ENCODE results near the gene FAM200A.
A peak's percentile ranks its signal among the peaks of the same experiment; 100 is the strongest.
"Not testable (repeated sequence)": the region's sequence is repeated elsewhere in the genome, so short reads cannot be mapped to it uniquely, and the experiment has no call there.

FAM200A gene

DNA sequence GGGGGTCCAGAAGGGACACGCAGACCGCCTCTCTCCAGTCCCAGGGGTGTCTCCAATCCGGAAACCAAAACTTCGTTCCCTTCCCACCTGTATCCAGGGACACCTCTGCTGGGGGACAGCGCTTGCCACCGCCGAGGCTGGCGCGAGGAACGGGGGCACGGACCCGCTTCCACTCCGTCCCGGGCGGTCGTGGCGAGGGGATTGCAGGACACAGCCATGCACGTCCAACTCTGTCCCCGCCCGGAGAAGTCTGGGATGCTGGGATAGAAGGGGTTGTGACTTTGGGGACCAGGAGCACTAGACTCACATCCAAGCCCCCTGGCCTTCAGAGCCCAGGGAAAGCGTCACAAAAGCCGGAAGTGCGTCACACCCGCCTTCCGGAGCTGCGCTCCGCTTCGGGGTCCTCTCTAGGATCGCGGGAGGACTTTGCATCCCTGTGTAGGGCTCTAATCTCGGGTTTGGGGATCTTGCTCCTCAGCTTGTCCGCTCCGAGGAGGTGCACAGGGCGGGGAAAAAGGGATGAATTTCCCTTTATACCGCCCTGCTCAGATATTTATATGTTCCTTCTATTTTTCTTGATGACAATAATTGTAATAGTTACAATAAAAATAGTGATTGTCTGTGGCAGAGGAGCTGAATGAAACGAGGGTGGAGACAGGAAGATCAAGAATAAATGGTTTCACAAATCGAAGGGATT, at the start of gene FAM200A:
FAM200A (minus strand) TSS at position 348 of the 697 bp plus-strand sequence. CDS start 3,707 bp downstream, outside the sequence.
- peak; percentile 82 for DNase-seq

DNA sequence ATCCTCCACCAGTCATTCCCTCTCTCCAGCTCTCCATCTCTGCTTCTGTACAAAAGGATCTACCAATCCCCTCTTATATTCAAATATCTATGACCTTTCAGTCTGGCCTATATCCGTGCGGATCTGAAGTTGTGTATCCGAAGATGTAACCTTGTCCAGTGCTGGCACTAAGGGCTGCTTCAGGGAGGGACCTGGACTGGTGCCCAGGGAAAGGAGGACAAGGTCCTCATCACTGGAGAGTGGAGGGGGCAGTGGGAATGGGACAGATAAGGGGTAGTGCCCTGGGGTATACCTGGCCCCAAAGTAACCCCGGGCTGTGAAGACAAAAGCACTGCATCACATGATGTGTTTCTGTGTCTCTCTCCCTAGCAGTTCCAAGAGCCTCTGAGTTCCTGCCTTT, 47.9 kb upstream of the FAM200A start:
- no peak for DNase-seq

DNA sequence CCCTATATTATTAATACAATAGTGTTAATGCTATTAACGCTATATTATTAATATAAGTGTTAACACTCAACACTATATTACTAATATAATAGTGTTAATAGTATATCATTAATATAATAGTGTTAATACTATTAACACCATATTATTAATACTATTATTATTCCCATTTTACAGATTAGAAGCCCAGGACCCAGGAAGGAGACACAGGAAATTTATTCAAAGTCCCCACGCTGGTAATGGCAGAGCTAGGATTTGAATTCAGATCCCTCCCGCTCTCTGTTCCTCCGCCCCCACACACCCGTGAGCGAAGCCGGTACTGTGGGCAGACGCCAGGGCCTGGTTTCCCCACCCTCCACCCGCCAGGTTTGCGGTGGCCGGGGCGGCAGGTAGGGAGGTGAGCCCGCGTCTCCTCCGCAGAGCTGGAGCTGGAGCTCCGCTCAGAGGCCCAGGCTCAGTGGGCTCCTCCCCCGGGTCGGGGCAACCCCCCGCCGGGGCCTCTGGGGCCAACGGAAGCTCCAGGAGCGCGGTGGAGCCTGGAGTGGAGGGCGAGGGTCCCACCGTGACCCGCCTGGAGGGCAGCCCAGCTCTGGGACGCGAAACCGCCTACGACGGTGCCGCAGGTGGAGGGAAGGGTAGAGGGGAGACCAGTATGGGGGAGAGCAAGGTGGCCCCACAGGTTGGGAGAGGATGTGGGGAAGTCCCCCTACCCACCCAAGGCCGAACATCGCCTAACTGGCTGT, 46.0 kb upstream of the FAM200A start, which contains the start of gene TMEM225B:
TMEM225B (plus strand) TSS at position 506 of the 740 bp plus-strand sequence. CDS start 6,122 bp downstream, outside the sequence.
- DNase-seq = no peak

DNA sequence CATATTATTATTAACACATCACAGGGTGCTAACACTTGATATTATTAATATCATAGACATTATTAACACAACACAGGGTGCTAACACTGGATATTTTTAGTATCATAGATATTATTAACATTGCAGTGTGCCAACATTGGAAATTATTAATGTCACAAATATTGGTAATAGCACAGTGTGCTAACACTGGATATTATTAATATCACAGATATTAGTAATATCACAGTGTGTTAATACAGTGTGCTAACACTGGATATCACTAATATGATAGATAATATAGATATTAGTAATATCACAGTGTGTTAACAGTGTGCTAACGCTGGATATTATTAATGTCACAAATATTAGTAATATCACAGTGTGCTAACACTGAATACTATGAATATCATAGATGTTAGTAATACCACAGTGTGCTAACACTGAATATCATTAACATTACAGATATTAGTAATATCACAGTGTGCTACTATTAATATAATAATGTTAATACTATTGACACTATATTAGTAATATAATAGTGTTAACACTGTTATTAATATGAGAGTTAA, 44.6 kb upstream of the FAM200A start:
- DNase-seq = no peak

DNA sequence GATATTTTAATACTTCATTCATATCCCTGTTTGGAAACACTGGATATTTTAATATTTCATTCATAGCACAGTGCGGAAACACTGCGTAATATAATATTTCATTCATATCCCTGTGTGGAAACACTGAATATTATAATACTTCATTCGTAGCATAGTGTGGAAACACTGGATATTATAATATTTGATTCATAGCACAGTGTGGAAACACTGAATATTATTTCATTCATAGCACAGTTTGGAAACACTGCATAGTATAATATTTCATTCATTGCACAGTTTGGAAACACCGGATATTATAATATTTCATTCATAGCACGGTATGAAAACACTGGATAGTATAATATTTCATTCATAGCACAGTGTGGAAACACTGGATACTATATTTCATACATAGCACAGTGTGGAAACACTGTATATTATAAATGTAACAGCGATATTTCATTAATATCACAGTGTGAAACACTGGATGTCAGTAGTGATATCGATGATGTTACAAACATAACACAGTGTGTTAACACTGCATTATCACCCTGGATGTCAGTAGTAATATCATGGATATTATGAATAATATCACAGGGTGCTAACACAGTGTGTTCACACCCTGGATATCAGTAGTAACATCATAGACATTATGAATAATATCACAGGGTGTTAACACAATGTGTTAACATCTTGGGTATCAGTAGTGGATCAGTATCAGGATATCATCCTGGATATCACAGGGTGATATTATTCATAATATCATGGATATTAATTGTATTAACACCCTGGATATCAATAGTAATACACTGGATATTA, 43.2 kb upstream of the FAM200A start:
- DNase-seq = no peak

DNA sequence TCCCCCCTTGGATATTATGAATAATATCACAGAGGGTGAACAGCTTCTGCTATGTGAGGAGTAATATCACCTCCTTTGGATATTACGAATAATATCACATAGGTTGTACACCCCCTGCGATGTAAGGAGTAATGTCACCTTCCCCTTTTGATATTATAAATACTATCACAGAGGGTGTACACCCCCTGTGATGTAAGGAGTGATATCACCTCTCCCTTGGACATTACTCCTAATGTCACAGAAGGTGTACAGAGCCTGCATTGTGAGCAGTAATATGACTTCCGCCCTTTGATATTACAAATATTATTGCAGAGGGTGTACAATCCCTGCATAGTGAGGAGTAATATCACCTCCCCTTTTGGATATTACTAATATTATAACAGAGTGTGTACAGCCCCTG, 37.0 kb upstream of the FAM200A start:
- no peak for DNase-seq

DNA sequence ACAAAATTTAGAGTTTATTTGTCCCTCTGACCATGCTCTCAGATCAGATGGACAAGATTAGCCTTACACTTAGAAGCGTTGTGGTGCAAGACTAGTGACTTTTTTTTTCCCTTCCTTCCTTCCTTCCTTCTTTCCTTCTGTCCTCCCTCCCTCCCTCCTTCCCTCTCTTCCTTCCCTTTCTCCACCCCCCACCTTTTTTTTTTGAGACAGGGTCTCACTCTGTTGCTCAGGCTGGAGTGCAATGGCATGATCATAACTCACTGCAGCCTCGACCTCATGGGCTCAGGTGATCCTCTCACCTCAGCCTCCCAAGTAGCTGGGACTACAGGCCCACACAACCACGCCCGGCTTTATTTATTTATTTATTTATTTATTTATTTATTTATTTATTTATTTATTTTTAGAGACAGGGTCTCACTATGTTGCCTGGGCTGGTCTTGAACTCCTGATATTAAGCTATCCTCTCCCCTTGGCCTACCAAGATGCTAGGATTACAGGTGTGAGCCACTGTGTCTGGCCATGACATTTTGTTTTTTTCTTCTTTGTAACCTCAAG, 28.9 kb upstream of the FAM200A start:
- DNase-seq = not testable (repeated sequence)

DNA sequence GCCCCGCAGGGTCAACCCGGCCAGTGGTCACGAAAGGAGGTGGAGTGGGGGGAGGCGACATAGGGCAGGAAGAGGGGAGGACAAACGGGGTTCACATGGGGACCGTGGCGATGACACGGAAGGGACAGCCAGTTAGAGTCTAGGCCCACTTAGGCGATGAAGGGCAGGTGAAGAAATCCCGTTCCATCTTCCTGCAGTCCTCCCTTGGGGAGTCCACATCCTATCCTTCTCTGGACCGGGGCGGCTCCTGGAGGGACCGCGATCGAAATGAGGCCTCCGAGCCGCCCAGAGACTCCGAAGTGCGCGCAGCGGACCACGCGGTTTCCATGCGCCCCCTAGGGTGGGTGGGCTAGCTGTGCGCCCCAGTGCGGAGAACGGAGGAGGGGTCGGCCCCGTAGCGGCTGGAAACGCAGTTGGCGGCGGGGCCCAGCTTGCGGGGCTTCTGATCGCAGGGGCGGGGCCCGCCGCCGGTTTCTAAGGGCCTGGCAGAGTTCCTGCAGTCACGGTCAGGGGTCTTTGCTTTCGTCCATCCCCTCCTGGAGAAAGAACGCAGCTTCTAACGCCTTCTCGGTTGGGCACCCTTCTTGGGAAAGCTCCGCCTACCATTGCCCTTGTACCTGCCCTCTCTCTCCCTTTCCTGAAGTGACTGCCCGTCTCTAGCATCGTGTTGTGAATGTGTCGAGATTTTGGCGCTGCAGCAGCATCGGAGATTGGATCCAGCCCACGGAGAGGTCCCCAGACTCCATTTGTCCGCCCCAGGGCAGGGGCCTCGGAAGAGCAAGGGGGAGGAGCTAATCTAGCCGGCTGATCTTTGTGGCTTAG, 28.3 kb upstream of the FAM200A start:
- no peak for DNase-seq

DNA sequence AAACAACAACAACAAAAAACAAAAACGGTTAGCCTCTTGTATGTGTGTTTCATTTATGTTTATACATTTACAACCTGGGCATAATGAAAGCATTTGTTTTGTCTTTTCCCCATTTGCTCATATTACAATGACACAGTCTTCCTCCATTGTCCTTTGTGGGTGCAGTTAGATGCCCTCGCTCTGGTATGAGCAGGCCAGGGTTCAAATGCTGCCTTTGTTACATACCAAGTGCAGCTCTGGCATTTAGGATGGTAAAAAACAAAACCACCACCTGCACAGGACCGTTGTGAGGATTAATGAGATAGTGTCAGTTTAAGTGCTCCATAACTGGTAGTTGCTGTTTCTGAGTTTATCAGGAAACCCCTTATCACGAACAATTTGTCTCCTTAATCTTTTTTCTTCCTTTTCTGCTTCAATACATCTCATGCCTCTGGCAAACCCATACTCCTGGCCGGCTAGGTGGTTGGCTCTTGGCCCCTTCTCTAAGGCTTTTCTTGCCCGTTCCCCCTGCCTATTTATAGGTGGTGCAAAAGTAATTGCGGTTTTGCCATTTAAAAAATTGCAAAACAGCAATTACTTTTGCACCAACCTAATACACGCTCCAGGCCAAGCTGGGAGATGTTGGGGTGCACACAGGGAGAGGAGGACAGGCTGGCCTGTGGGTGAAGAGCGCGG, 27.5 kb upstream of the FAM200A start:
- no peak for DNase-seq

DNA sequence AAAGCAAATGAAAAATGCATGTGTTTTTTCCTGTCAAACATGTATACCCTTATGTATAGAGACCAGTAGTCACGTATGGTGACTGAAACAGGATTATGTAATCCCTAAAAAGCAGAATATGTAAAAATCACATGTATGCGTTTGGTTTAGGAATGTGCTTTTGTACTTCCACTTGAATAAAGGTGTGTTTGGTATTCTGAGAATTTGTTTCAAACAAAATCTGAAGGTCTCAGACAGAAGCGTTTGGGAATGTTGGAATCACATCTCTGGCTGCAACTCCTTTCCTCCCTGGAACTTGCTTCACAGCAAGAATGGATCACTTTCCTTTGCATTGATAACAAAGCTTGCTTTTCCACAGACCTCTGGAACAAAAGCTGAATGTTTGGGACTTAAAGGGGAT, 24.3 kb upstream of the FAM200A start:
- no peak for DNase-seq

DNA sequence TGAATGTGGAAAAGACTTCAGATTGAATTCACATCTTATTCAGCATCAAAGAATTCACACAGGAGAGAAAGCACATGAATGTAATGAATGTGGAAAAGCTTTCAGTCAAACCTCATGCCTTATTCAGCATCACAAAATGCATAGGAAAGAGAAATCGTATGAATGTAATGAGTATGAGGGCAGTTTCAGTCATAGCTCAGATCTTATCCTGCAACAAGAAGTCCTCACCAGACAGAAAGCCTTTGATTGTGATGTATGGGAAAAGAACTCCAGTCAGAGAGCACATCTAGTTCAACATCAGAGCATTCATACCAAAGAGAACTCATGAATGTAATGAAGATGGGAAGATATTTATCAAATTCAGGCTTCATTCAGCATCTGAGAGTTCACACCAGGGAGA, 21.3 kb upstream of the FAM200A start:
- no peak for DNase-seq

DNA sequence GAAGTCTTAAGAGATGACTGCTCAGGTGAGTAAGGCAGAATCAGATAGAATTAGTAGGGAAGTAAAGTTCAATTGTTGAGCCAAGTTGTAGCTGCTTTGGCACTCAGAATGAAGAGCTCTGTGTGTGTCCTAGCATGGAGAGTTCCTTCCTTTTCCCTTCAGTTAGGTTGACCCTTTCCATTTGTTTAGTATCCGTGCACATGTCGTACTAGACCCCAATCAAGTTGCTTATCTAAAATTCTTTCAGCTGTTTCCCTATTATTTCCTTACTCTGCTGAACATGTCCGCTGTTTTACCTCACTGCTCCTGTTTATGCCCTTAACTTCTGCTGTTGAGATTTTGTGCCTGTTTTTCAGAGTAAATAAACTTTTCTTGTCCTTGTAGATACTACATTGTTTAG, 19.9 kb upstream of the FAM200A start:
- DNase-seq = no peak

DNA sequence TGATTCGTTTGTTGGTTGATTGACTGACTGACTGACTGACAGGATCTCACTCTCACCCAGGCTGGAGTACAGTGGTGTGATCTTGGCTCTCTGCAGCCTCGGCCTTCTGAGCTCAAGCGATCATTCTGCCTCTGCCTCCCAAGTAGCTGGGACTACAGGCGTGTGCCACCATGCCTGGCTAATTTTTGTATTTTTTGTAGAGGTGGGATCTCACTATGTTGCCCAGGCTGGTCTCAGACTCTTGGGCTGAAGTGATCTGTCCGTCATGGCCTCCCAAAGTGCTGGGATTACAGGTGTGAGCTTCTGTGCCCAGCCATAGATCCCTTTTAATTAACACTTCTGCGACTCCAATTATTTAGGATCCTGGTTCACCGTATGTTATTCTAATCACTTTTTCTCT, 16.9 kb upstream of the FAM200A start:
- DNase-seq = not testable (repeated sequence)

DNA sequence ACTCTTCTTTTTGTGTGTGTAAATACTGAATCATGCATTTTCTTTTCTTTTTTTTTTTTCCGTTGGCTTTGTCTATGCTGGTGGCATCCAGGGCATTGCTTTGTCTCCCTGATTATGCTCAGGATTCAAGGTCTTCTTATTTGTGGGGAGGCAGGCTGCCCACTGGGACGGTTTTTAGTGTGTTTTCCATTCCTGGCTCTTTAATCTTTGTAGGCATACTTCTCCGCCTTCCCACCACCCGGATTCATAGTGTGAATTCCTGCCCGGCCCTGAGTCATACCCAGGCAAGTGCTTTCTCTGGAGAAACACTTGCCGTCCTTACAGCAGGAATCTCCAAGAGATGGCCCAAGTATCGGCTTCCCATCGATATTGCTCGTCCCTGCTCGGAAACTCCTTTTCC, 11.7 kb upstream of the FAM200A start:
- DNase-seq = no peak

DNA sequence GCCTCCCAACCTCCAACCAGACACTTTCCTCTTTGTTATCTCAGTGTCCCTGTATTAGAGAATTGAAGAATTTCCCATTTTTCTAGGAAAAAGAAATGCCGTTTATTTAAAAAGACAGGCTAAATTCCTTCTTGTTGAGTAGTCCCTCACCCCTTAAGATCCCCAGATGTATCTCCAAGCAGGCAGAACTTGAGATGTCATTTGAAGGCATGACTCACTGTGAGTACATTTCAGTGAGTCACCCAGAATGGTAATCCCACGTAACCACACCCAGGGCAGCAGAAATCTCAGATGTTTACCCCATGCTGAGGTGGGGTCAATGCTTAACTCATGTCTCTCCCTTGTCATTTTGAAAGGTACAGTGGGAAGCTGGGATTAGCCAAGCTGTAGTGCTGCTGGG, 10.9 kb upstream of the FAM200A start:
- DNase-seq = peak; percentile 35

DNA sequence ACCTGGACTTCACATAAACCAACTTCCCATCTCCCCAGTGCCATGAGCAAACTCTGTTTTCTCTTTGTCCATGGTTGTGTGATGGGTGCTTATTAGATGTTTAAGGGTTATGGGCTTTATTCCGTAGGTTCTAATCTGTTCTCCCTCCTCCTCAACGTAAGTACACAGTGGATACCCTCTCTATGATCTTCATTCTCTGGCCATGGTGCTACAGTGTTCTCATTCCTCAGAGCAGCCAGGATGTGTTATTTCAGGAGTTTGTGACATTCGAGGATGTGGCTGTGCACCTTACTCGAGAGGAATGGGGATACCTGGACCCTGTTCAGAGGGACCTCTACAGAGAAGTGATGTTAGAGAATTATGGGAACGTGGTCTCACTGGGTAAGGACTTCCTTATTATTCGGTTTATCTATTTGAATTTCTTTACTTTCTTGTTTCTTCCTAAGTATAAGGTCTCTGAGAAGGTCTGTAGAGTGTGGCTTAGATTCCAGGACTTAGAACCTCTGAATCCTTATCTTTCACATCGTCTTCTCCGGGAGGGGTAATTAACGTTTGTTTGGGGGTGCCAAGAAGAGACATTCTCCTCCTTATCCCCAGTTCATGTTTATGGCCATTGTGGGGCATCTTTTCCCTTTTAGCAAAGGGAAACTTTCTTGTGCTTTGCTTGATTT, 10.3 kb upstream of the FAM200A start:
- no peak for DNase-seq

DNA sequence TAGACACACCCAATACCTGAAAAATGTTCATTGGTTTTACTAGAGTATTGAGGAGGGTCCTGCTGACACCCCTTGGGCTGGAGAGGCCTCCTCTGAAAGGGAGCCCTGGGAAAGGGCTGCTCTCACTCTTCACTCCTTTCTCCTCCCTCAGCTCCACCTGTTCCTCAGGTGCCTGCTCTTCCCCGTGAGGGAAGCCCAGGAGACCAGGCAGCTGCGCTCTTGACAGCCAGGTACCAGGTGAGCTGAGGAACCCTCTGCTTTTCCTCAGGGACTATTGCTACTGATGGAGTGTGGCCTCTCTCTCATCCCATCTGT, 9.8 kb upstream of the FAM200A start:
- no peak for DNase-seq

DNA sequence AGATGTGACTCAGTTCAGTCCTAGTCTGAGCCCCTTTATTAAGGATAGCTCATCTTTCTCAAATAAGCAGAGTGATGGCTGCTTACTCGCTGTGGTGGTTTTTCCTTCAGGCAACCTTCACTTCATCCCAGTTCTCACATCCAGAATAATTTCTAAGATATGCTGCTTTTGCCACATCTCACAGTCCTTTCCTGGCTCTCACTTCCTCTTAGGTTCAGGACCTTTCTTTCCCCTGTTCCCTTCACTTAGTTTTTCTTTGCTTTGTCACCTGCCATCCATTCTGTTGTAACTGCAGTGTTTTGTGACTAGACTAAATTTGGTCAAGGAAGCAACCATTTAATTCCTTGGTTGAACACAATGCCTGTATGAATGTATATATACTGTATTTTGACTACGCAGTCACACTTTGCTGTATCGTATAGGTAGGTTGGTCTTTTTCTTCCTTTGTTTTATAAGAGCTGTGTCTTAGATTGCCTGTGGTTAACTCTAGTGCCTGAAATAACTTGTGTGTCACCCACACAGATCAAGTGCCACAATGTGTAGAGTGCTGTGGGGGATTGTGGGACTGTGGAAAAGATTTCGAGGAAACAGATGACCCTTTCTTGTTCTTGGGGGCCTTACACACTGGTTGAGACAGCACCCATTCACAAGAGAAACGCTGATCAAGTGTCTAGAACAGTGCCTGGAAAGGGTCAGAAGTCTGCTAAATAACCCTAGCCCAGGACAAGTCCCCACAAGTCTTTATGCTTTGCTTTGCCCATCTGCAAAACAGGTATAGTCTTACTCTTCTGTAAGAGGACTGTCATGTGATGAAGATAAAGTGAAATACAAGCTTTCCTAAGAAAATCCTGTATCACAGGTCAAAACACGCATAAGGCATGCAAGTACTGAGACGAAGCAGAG, 9.2 kb upstream of the FAM200A start:
- no peak for DNase-seq

DNA sequence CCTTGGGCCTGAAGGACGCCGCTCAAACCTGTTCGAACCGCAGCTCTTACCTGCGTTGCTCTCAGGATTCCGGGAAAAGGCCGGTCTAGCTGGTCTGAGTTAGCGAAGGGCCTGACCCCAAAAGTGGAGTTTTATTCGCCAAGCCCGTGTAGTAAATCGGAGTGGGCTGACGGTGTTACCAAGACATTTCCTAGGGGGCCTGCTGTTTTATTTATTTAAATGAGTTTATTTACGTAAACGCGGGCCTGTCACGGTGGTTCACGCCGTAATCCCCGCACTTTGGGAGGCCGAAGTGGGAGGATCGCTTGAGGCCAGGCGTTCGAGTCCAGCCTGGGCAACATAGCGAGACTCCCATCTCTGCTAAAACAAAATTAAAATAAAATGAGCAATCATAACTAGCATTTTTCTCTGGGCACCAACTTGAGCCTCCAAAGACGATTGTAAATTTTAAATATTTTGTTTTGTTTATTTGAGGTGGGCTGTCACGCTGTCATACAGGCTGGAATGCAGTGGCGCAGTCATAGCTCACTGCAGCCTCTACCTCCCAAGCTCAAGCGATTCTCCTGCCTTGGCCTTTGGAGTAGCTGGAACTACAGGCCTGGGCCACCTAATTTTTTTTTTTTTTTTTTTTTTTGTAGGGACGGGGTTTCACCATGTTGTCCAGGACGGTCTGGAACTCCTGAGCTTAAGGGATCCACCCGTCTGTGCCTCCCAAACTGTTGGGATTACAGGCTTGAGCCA, 7.4 kb upstream of the FAM200A start:
- no peak for DNase-seq

Measured in 8988T (cell line).